HAP-1 (cell line): ENCODE data around the gene PRPF18.
"Not testable (repeated sequence)": the region's sequence is repeated elsewhere in the genome, so short reads cannot be mapped to it uniquely, and the experiment has no call there.

Source experiments
- DNase-seq, 2 experiments: peaks; one replicate each; pipeline ENCODE4 v3.0.0-alpha.2; 2016 to 2020; ENCODE audit warnings: low spot score in 2 of 2
- H3K27me3 ChIP-seq: fragments of 250-450 bp; sonication (Bioruptor Pico); 2 replicates; pipeline ENCODE4 v1.5.1; 2020; ENCODE audit warnings: low read depth, mild to moderate bottlenecking, moderate library complexity
- H3K36me3 ChIP-seq: fragments of 250-450 bp; sonication (Bioruptor Pico); replicated peaks from 2 replicates; pipeline ENCODE4 v1.5.1; 2020; ENCODE audit warnings: mild to moderate bottlenecking
- H3K4me1 ChIP-seq: fragments of 250-450 bp; sonication (Bioruptor Pico); 2 replicates; pipeline ENCODE4 v1.5.1; 2020; ENCODE audit warnings: mild to moderate bottlenecking
- H3K4me3 ChIP-seq: fragments of 250-450 bp; sonication (Bioruptor Pico); 2 replicates; pipeline ENCODE4 v1.5.1; 2020; ENCODE audit warnings: mild to moderate bottlenecking, moderate library complexity
- H3K9me3 ChIP-seq: fragments of 250-450 bp; sonication (Bioruptor Pico); 2 replicates; pipeline ENCODE4 v1.5.1; 2020; ENCODE audit warnings: mild to moderate bottlenecking, moderate library complexity
- in situ Hi-C: fragments of 300-500 bp; cut with MboI; formaldehyde crosslinking; loops from 3 replicates; pipeline ENCODE4 v1.14.3; 2020; ENCODE audit warnings: low sequenced_read_pairs, inconsistent platforms, mixed read lengths

Gene PRPF18, protein sequence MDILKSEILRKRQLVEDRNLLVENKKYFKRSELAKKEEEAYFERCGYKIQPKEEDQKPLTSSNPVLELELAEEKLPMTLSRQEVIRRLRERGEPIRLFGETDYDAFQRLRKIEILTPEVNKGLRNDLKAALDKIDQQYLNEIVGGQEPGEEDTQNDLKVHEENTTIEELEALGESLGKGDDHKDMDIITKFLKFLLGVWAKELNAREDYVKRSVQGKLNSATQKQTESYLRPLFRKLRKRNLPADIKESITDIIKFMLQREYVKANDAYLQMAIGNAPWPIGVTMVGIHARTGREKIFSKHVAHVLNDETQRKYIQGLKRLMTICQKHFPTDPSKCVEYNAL

DNA sequence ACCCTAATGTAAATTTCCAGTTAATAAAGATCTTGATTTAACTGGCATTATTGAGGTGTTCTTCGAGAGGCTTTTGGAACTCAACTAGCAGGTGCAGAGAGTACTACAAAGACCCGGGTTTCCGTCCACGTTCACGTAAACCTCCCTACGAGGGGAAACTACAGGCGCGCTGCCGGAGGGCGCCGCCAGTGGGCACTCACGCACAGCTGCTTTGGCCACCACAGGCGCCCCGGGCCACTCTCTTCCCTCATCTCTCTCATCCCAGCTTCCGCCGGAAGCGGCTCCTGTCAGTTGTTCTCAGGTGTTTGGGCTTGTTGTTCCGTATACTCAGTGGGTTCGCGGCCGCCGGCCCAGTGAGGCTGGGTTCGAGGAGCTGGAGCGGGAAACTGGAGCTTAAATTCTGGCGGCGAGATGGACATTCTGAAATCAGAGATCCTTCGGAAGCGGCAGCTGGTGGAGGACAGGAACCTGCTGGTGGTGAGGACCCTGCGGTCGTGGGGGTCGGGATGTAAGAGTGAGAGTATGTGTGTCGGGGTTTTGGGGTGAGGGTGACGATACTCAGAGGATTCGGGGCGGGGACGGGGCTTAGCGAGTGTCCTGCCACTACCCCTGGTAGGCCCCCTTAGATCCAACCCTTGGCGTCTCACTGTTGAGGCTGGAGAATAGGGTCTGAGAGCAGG, at the start of gene PRPF18:
Gene PRPF18 (plus strand): TSS at position 290 of the 680 bp plus-strand sequence. CDS start 122 bp downstream, at position 412.
- H3K4me1 ChIP-seq: peaks cover 3% of the 10 kb centered on the region; the same call in 1 of the 2 replicates
- peaks cover 16% of the 10 kb centered on the region for H3K27me3 ChIP-seq
- in situ Hi-C loops: no loop called here
- H3K36me3 ChIP-seq: no peaks in the 10 kb centered on the region
- H3K9me3 ChIP-seq: no peaks in the 10 kb centered on the region
- H3K4me3 ChIP-seq: peak within 1 kb of the TSS; percentile 83
- DNase-seq: peak; percentile 86 to 95

DNA sequence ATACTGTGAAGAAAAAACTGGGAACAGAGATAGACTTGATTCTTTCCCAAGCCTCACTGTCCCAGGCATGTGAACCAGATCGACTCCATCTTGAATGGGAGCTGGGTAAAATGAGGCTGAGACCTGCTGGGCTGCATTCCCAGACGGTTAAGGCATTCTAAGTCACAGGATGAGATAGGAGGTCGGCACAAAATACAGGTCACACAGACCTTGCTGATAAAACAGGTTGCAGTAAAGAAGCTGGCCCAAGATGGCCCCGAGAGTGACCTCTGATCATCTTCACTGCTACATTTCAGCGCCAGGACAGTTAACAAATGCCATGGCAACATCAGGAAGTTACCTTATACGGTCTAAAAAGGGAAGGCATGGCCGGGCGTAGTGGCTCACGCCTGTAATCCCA, 48.8 kb upstream of the PRPF18 start:
- peaks cover 41% of the 10 kb centered on the region for H3K27me3 ChIP-seq
- DNase-seq, H3K9me3 ChIP-seq, H3K4me3 ChIP-seq, H3K36me3 ChIP-seq, H3K4me1 ChIP-seq: not testable (repeated sequence)
- in situ Hi-C loops: loop anchor here (5.0 kb wide), 1 partner anchor 161 kb away; no protein-coding TSS in a partner anchor

DNA sequence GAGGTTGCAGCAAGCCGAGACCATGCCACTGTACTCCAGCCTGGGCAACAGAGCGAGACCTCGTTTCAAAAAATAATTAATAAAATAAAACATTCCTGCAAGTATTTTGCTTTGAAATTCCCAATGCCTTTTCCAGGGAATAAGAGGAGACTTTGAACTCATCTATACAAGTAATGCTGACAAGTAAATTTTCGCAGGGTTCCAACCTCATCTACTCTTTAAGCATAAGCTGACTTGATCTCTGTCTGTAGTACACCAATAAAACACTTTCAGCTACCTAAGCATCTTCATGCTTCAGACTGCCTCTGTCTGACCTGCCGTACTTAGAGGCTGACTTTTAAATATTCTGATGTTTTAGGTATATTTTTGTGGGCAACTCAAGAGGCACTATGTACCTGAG, 44.2 kb upstream of the PRPF18 start:
- no peaks in the 10 kb centered on the region; the same call in 1 of the 2 replicates for H3K9me3 ChIP-seq
- in situ Hi-C loops: no loop called here
- H3K4me3 ChIP-seq: no peak overlapping the region
- DNase-seq: no peak
- H3K36me3 ChIP-seq: no peaks in the 10 kb centered on the region; the same call in 1 of the 2 replicates
- peaks cover 54% of the 10 kb centered on the region for H3K27me3 ChIP-seq
- H3K4me1 ChIP-seq: no peaks in the 10 kb centered on the region

DNA sequence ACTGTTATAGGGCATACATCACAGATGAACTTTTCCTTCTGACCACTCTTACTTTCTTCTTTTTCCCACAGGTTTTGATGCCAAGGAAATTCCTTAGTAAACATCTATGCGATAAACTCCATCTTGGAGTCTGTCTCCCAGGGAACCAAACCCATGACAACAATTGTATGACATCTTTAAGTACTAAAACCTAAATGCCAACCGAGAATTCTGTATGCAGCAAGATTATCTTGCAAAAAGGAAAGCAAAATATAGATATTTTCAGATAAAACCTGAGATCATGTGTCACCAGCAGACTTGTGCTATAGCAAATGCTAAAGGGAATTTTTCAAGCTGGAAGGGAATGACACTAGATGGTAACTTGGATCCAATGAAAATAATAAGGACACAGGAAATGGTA, 36.0 kb upstream of the PRPF18 start:
- H3K36me3 ChIP-seq: no peaks in the 10 kb centered on the region
- H3K4me1 ChIP-seq: no peaks in the 10 kb centered on the region
- no peak for DNase-seq
- in situ Hi-C loops: no loop called here
- H3K4me3 ChIP-seq: no peak overlapping the region
- H3K27me3 ChIP-seq: peaks cover 13% of the 10 kb centered on the region
- H3K9me3 ChIP-seq: no peaks in the 10 kb centered on the region; the same call in 1 of the 2 replicates

DNA sequence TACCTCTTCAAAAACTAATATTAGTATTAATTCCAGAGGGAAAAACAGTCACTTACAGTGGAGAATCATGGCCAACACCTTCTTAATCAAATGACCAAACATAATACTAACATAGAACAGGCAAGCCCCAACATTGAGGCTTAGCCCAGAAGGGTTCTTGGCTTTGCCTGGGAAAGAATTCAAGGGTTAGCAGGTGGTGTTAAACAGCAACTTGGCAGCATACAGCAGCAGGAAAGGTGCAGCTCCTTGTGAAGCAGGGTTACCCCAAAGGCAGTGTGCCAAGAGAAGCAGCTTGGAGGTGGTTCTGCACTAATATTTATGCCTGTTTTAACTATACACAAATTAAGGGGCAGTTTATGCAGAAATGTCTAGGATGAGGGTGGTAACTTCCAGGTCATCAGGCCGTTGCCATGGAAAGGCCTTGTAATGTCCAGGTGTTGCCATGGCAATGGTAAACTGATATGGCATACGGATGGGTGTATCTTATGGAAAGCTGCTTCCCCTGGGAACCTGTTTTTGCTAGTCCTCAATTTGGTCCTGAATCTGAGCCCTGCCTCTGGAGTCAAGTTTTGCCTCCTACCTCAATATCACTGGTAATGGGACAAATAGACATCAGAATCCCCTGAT, 30.8 kb upstream of the PRPF18 start:
- H3K9me3 ChIP-seq: no peaks in the 10 kb centered on the region
- in situ Hi-C loops: no loop called here
- DNase-seq: peak in 1 of 2 experiments; percentile 9
- no peaks in the 10 kb centered on the region for H3K36me3 ChIP-seq
- H3K27me3 ChIP-seq: peaks cover 3% of the 10 kb centered on the region; the same call in 1 of the 2 replicates
- no peak overlapping the region for H3K4me3 ChIP-seq
- H3K4me1 ChIP-seq: no peaks in the 10 kb centered on the region

DNA sequence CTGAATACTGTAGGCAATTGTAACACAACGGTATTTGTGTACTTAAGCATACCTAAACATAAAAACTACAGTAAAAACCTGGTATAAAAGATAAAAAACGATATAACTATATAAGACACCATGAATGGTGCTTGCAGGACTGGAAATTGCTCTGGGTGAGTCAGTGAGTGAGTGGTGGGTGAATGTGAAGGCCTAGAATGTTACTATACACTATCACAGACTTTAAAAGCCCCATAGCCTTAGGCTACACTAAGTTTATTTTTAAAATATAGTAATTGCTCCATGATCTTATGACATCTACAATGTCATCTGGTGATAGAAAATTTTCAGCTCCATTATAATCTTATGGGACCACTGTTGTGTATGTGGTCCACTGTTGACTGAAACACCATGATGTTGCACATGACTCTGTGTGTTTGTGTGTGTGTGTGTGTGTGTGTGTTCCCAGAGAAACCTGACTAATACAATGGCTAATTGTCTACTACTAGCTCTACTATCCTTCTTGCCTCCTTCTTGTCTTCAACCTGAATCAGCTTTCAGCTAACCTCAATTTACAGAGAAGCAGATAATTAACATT, 27.6 kb upstream of the PRPF18 start:
- DNase-seq: no peak
- in situ Hi-C loops: no loop called here
- Histone ChIP-seq H3K4me1 (no peaks in the 10 kb centered on the region), H3K9me3 (no peaks in the 10 kb centered on the region; the same call in 1 of the 2 replicates), H3K4me3 (no peak overlapping the region), H3K36me3 (no peaks in the 10 kb centered on the region), H3K27me3 (no peaks in the 10 kb centered on the region)

DNA sequence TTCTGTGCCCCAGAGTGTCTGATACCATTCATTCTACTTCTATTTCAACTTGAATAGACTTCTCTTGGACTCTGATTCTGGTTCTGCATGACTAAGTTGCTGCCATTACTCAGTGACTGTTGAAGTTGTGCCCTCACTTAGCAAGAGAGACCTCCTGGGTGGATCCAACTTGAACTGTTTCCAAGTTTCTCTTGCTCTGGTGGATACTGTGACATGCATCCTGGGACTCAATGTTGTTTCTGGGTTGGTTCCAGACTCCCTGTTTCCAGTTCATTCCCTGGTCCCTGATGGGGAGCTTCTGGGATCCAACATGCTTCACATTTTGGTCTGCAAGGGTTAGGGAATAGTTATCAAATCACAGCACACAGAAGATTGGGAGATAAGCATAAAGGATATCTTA, 26.2 kb upstream of the PRPF18 start:
- Histone ChIP-seq H3K27me3 (no peaks in the 10 kb centered on the region), H3K4me1 (no peaks in the 10 kb centered on the region), H3K9me3 (no peaks in the 10 kb centered on the region; the same call in 1 of the 2 replicates), H3K4me3 (no peak overlapping the region), H3K36me3 (no peaks in the 10 kb centered on the region)
- DNase-seq: no peak
- in situ Hi-C loops: no loop called here

DNA sequence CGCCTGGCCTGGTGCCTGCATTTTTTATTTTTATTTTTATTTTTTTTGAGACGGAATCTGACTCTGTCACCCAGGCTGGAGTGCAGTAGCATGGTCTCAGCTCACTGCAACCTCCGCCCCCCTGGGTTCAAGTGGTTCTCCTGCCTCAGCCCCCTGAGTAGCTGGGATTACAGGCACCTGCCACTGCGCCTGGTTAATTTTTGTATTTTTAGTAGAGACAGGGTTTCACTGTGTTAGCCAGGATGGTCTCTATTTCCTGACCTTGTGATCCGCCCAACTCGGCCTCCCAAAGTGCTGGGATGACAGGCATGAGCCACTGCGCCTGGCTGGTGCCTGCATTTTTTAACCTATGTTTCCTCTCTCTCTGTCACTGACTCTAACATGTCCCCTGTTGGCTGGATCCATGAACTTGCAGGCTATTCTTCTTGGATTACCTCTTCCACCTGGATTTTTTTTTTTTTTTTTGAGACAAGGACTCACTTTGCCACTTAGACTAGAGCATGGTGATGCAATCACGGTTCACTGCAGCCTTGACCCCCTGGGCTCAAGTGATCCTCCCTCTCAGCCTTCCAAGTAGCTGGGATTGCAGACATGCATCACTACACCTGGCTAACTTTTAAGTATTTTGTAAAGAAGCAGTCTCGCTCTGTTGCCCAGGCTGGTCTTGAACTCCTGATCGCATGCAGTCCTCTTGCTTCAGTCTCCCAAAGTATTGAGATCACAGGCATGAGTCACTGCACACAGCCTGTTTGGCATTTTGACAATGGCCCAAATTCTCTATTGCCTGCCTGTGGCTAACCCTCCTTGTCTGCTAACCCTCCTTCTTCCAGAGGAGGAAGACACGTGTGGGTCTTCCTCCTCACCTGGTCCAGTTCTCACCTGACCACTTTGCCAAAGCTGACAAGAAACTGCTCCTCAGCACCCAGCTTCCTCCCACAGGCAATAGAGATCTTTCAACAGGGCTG, 23.0 kb upstream of the PRPF18 start:
- H3K9me3 ChIP-seq: no peaks in the 10 kb centered on the region; the same call in 1 of the 2 replicates
- no peaks in the 10 kb centered on the region for H3K4me1 ChIP-seq
- 0 out of 2 replicates have a peak, but pooled peaks cover 9% of the 10 kb centered on the region for H3K27me3 ChIP-seq
- no peak overlapping the region for H3K4me3 ChIP-seq
- no peak for DNase-seq
- in situ Hi-C loops: no loop called here
- H3K36me3 ChIP-seq: no peaks in the 10 kb centered on the region

DNA sequence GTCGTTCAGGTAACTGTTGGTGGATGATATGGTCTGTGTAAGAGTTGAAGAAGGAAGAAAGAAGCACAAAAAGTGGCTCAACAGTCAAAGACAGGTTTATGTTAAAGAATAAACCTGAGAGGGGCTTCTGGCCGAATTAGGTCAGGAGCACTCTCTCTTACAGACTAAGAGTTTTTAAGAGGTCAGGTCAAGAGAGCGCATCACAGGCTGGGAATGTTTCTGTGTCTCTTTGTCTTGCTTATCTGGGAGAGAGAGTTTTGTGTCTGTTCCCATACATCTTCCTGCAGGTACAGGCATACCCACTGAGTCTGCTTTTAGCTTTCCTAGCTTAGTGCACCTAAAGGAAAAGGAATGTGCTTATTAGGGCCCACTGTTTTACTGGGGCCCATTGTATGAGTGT, 22.2 kb upstream of the PRPF18 start:
- Histone ChIP-seq H3K4me3 (no peak overlapping the region), H3K9me3 (no peaks in the 10 kb centered on the region; the same call in 1 of the 2 replicates), H3K36me3 (no peaks in the 10 kb centered on the region), H3K27me3 (peaks cover 14% of the 10 kb centered on the region; the same call in 1 of the 2 replicates), H3K4me1 (no peaks in the 10 kb centered on the region)
- in situ Hi-C loops: no loop called here
- DNase-seq: no peak

DNA sequence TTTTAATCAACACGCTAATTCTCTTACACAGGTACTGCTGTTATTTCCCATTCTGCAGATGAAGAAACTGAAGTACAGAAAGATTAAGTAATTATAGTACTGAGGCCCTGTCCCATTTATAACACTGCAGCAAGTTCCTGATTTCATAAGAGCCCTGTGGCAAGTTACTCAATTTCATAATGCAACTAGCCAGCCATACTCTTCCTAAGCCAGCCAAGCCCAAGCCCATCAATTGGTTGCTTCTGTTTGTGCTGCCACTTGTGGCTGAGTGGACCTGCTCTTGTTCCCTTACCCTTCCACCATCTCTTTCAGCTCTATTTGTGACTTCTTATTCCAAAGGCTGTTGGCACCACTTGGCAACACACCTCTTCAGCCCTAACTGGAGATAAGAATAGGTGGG, 19.7 kb upstream of the PRPF18 start:
- no peak for DNase-seq
- Histone ChIP-seq H3K4me1 (no peaks in the 10 kb centered on the region), H3K9me3 (no peaks in the 10 kb centered on the region), H3K36me3 (no peaks in the 10 kb centered on the region), H3K27me3 (peaks cover 23% of the 10 kb centered on the region; the same call in 1 of the 2 replicates), H3K4me3 (no peak overlapping the region)
- in situ Hi-C loops: no loop called here

DNA sequence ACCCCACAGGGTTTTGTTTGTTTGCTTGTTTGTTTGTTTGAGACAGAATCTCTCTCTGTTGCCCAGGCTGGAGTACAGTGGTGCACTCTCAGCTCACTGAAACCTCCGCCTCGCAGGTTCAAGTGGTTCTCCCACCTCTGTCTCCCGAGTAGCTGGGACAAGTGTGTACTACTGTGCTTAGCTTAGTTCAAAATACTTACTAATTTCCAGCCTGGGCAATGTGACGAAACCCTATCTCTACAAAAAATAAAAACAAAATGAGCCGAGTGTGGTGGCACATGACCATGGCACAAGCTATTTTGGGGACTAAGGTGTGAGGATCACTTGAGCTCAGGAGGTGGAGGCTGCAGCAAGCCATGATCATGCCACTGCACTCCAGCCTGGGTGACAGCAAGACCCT, 15.2 kb upstream of the PRPF18 start:
- Histone ChIP-seq H3K27me3 (peaks cover 29% of the 10 kb centered on the region), H3K4me1 (no peaks in the 10 kb centered on the region), H3K4me3 (no peak overlapping the region), H3K9me3 (no peaks in the 10 kb centered on the region), H3K36me3 (no peaks in the 10 kb centered on the region)
- in situ Hi-C loops: no loop called here
- DNase-seq: no peak

DNA sequence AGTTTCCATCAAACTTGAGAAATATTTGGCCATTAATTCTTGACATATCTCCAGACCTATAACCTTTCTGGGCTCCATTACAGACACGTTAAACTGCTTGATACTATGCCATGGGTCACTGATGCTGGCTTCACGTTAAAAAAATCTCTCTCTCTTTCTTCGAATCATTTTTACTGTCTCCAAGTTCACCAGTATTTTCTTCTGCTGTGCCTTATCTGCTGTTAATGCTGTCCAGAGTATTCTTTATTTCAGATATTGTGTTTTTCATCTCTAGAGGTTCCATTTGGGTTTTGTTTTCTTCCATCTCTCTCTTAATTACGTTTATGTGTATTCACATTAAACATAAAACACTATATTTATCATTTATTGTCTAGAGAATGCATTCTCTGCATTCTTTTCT, 12.8 kb upstream of the PRPF18 start:
- in situ Hi-C loops: no loop called here
- no peak overlapping the region for H3K4me3 ChIP-seq
- no peaks in the 10 kb centered on the region for H3K4me1 ChIP-seq
- H3K36me3 ChIP-seq: no peaks in the 10 kb centered on the region
- no peaks in the 10 kb centered on the region for H3K9me3 ChIP-seq
- no peak for DNase-seq
- peaks cover 26% of the 10 kb centered on the region for H3K27me3 ChIP-seq
